Right atrium auricular region (tissue), 2 donors: ENCODE measurements around the gene TEKT1. TPM values are rescaled to one million over a fixed set of nuclear protein-coding genes. Genes with fewer than 3 reads are reported as not detected.

Experiments
- DNase-seq: peaks from one replicate; pipeline ENCODE4 v3.0.0-alpha.2; 2019; ENCODE audit warnings: low spot score
- H3K27ac ChIP-seq, 2 donors: fragments of 200-600 bp; sonication (generic); 1 replicate in 1 of 2; 2 replicates in 1 of 2; pipeline ENCODE4 v1.5.1; 2016 to 2019
- H3K27me3 ChIP-seq, 2 donors: fragments of 200-600 bp; sonication (generic); one replicate each; pipeline versions ENCODE4 v1.5.1 to v1.6.0; 2017 to 2019
- H3K36me3 ChIP-seq: fragments of 200-600 bp; sonication (generic); one replicate; pipeline ENCODE4 v1.5.1; 2016
- H3K4me1 ChIP-seq, 2 donors: fragments of 200-600 bp; sonication (generic); one replicate each; pipeline versions ENCODE4 v1.5.1 to v1.6.0; 2017 to 2019
- H3K4me3 ChIP-seq, 2 donors: fragments of 200-600 bp; sonication (generic); 1 replicate in 1 of 2; 2 replicates in 1 of 2; pipeline ENCODE4 v1.5.1; 2017 to 2019; ENCODE audit warnings: mild to moderate bottlenecking in 1 of 2, moderate library complexity in 1 of 2
- H3K9me3 ChIP-seq, 2 donors: fragments of 200-600 bp; sonication (generic); one replicate each; pipeline ENCODE4 v1.5.1; 2019
- total RNA-seq, 2 donors: library from RNA; depleted of rRNA; stranded (reverse); fragments of >200 nt; gene quantifications; one replicate each; pipeline ENCODE4 v1.1.0, GENCODE V29; 2016
- TF ChIP-seq, protein P1 (sequence below), 2 donors: fragments of 200-600 bp; sonication (generic); IDR thresholded peaks; one replicate each; pipeline ENCODE4 v1.5.1; 2019; ENCODE audit warnings: antibody characterized with exemption in 2 of 2

The TEKT1 gene
- total RNA-seq, 2 donors from 2014 or later: not detected

DNA sequence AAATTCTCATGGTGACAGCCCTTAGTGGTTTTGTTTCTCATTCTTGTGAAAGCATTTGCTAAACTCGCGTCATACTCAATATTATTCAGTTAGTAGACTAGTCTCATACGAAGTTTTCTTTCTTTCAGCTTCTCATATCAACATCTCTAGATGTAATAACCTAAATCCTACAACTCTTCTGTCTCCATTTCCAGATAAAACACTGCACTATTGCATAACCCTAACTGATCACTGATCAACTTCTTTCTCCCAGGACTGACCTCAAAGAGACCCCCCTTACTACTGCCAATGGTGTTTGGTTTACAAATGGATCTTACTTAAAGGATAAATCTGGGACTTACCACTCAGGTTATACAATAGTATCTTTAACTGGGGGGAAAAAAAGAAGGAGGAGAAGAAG, 36.3 kb upstream of the TEKT1 start:
- TF ChIP-seq, protein P1, sequence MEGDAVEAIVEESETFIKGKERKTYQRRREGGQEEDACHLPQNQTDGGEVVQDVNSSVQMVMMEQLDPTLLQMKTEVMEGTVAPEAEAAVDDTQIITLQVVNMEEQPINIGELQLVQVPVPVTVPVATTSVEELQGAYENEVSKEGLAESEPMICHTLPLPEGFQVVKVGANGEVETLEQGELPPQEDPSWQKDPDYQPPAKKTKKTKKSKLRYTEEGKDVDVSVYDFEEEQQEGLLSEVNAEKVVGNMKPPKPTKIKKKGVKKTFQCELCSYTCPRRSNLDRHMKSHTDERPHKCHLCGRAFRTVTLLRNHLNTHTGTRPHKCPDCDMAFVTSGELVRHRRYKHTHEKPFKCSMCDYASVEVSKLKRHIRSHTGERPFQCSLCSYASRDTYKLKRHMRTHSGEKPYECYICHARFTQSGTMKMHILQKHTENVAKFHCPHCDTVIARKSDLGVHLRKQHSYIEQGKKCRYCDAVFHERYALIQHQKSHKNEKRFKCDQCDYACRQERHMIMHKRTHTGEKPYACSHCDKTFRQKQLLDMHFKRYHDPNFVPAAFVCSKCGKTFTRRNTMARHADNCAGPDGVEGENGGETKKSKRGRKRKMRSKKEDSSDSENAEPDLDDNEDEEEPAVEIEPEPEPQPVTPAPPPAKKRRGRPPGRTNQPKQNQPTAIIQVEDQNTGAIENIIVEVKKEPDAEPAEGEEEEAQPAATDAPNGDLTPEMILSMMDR (IDR thresholded peaks at IDR 0.05): no peak
- Histone ChIP-seq H3K27ac (no peak overlapping the region), H3K4me3 (no peak overlapping the region), H3K36me3 (no peaks in the 10 kb centered on the region), H3K9me3 (no peaks in the 10 kb centered on the region), H3K27me3 (no peaks in the 10 kb centered on the region), H3K4me1 (no peaks in the 10 kb centered on the region)
- no peak for DNase-seq

DNA sequence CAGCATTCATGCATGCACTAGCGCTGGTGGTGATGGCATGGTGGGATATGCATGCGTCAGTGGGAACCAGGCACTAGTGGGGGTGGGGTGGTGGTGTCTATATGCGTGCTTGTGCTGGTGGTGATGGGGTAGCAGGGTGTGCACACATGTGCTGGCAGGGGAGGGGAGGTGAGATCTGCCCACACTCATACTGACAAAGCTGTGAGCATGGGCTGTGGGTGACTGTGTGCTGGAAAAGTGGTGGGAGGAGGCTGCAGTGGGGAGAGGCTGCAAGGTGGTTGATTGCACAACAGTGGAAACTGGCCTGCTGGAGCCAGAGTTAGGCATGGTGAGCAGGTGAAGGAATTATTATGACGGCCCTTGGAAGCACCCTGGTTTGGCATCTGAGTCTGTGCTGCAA, 31.3 kb upstream of the TEKT1 start:
- no peaks in the 10 kb centered on the region for H3K4me1 ChIP-seq
- no peak overlapping the region for H3K4me3 ChIP-seq
- TF ChIP-seq, protein P1 (IDR thresholded peaks at IDR 0.05): no peak
- no peak for DNase-seq
- H3K36me3 ChIP-seq: no peaks in the 10 kb centered on the region
- H3K27me3 ChIP-seq: no peaks in the 10 kb centered on the region
- no peak overlapping the region for H3K27ac ChIP-seq
- no peaks in the 10 kb centered on the region for H3K9me3 ChIP-seq

DNA sequence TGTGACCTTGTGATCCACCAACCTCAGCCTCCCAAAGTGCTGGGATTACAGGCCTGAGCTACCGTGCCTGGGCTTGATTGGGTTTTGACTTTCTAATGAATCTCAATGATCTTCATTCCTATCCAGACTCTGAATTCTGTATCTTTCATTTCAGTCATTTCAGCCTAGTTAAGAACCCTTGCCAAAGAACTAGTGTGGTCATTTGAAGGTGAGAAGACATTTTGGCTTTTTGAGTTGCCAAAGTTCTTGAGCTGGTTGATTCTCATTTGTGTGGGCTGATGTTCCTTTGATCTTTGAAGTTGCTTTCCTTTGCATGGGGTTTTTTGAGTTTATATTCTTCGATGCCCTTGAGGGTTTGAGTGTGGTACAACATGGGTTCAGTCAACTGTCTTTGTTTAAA, 30.6 kb upstream of the TEKT1 start:
- H3K4me1 ChIP-seq: no peaks in the 10 kb centered on the region
- H3K27ac ChIP-seq: no peak overlapping the region
- H3K9me3 ChIP-seq: no peaks in the 10 kb centered on the region
- H3K4me3 ChIP-seq: no peak overlapping the region
- TF ChIP-seq, protein P1 (IDR thresholded peaks at IDR 0.05): no peak
- no peak for DNase-seq
- no peaks in the 10 kb centered on the region for H3K27me3 ChIP-seq
- H3K36me3 ChIP-seq: no peaks in the 10 kb centered on the region

DNA sequence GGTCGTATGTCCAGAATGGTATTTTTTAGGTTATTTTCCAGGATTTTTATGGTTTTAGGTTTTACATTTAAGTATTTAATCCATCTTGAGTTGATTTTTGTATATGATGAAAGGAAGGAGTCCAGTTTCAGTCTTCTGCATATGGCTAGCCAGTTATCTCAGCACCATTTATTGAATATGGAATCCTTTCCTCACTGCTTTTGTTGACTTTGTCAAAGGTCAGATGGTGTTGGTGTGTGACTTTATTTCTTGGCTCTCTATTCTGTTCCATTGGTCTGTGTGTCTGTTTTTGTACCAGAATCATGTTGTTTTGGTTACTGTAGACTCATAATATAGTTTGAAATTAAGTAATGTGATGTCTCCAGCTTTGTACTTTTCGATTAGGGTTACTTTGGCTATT, 26.4 kb upstream of the TEKT1 start:
- Histone ChIP-seq H3K9me3 (no peaks in the 10 kb centered on the region), H3K27ac (no peak overlapping the region), H3K36me3 (no peaks in the 10 kb centered on the region), H3K27me3 (no peaks in the 10 kb centered on the region), H3K4me3 (no peak overlapping the region), H3K4me1 (no peaks in the 10 kb centered on the region)
- no peak for DNase-seq
- TF ChIP-seq, protein P1 (IDR thresholded peaks at IDR 0.05): no peak

DNA sequence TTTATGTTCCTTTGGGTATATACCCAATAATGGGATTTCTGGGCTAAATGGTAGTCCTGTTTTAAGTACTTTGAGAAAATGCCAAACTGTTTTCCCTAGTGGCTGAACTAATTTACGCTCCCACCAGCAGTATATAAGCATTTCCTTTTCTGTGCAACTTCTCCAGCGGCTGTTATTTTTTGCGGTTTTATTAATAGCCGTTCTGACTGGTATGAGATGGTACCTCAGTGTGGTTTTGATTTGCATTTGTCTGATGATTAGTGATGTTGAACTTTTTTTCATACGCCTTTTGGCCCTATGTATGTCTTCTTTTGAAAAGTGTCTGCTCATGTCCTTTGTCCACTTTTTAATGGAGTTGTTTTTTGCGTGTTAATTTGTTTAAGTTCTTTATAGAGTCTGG, 25.8 kb upstream of the TEKT1 start:
- Histone ChIP-seq H3K36me3 (no peaks in the 10 kb centered on the region), H3K9me3 (no peaks in the 10 kb centered on the region), H3K4me3 (no peak overlapping the region), H3K27ac (no peak overlapping the region), H3K4me1 (no peaks in the 10 kb centered on the region), H3K27me3 (no peaks in the 10 kb centered on the region)
- no peak for DNase-seq
- TF ChIP-seq, protein P1 (IDR thresholded peaks at IDR 0.05): no peak

DNA sequence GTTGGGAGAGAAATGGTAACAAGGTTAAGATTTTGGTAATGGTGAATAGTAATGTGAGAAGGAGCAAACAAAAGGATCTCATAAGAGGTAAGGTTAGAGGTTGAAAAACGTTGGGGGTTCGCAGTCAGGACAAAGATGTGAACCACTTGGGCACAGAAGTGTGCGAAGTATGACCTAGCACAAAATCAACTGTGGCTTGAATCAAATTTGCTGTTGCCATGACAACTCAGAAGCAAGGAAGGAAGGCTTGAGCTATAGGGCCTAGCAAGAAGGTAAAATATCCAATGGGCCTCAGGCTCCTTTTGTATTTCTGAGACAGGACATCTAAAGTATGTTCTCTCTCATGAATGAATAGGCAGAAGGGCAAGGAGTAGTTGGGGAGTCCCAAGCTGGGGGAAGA, 24.5 kb upstream of the TEKT1 start:
- H3K4me1 ChIP-seq: no peaks in the 10 kb centered on the region
- TF ChIP-seq, protein P1 (IDR thresholded peaks at IDR 0.05): no peak
- DNase-seq: no peak
- no peaks in the 10 kb centered on the region for H3K36me3 ChIP-seq
- H3K27me3 ChIP-seq: no peaks in the 10 kb centered on the region
- no peaks in the 10 kb centered on the region for H3K9me3 ChIP-seq
- no peak overlapping the region for H3K27ac ChIP-seq
- no peak overlapping the region for H3K4me3 ChIP-seq
